ENCODE data around the gene KRTAP9-7.

- TF ChIP-seq CTCF (IDR thresholded peaks at IDR 0.05; ENCODE audit: insufficient read depth, low read length, poor library complexity, severe bottlenecking) (no peak), EZH2phosphoT487 (conservative IDR thresholded peaks at IDR 0.05; ENCODE audit: low read length) (no peak)
Observed at GRCh38 chr17:41296846-41297245, 21.3 kb downstream of the KRTAP9-7 start.
